Mononuclear cell (primary cell): Measurements from ENCODE around the gene CDV3. TPM values are rescaled to one million over a fixed set of nuclear protein-coding genes. Genes with fewer than 3 reads are reported as not detected.
A peak's percentile ranks its signal among the peaks of the same experiment; 100 is the strongest.
"Not testable (repeated sequence)": the region's sequence is repeated elsewhere in the genome, so short reads cannot be mapped to it uniquely, and the experiment has no call there.

Experiments used
- H3K27me3 ChIP-seq: 2 replicates; pipeline ENCODE4 v1.6.0; 2011; ENCODE audit warnings: low read length, control low read depth; ENCODE audit not compliant: insufficient read depth
- H3K4me1 ChIP-seq: 2 replicates; pipeline ENCODE4 v1.5.1; 2011; ENCODE audit warnings: mild to moderate bottlenecking, low read length, control low read depth; ENCODE audit not compliant: insufficient read depth
- H3K4me3 ChIP-seq: 2 replicates; pipeline ENCODE4 v1.5.1; 2011; ENCODE audit warnings: mild to moderate bottlenecking, low read length, moderate library complexity
- H3K9me3 ChIP-seq: 2 replicates; pipeline ENCODE4 v1.5.1; 2011; ENCODE audit warnings: low read depth, mild to moderate bottlenecking, control low read depth, low read length
- total RNA-seq: library from RNA; depleted of rRNA; stranded (reverse); fragments of >200 nt; gene quantifications from one replicate; pipeline ENCODE4 v1.2.3, GENCODE V29; 2012

Gene CDV3, protein sequence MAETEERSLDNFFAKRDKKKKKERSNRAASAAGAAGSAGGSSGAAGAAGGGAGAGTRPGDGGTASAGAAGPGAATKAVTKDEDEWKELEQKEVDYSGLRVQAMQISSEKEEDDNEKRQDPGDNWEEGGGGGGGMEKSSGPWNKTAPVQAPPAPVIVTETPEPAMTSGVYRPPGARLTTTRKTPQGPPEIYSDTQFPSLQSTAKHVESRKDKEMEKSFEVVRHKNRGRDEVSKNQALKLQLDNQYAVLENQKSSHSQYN
- 200 TPM for total RNA-seq

- H3K9me3 ChIP-seq: no peaks in the 10 kb centered on the region
- no peaks in the 10 kb centered on the region for H3K27me3 ChIP-seq
- peak within 1 kb of the TSS; percentile 89 for H3K4me3 ChIP-seq
- H3K4me1 ChIP-seq: peaks cover 70% of the 10 kb centered on the region
These were observed at the start of gene CDV3 for GRCh38 chr3:133573629-133574194. CDV3 (plus strand) TSS chr3:133573686; CDS start chr3:133574045, 359 bp downstream.

DNA sequence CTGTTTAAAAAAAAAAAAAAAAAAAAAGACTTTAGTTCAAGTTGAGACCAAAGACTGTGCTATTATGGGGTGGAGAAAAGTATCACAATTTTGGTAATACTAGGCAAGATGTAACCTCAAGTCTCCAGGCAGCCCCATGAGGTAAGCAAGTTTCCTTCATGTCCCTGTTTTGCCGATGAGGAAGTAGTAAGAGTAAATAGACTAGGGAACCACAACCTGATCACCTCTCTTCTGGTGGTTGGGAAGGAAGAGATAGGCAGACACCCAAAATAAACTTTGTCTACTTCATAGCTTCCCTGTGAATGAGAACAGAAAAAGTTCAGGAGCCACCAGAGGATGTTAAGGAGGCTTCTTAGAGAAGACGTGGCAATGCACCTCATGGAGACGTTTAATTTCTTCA lies 49.7 kb upstream of the CDV3 start:
- H3K4me1 ChIP-seq, H3K9me3 ChIP-seq, H3K27me3 ChIP-seq: not testable (repeated sequence)

GRCh38 chr3:133525435-133525834 lies 48.1 kb upstream of the CDV3 start:
- H3K4me1 ChIP-seq: peaks cover 4% of the 10 kb centered on the region
- no peak overlapping the region for H3K4me3 ChIP-seq
- H3K9me3 ChIP-seq: no peaks in the 10 kb centered on the region
- no peaks in the 10 kb centered on the region for H3K27me3 ChIP-seq

More for the DNA sequence above, 49.7 kb upstream of the CDV3 start:
- not testable (repeated sequence) for H3K4me3 ChIP-seq

- Histone ChIP-seq H3K9me3 (no peaks in the 10 kb centered on the region), H3K4me3 (no peak overlapping the region), H3K27me3 (no peaks in the 10 kb centered on the region), H3K4me1 (peaks cover 4% of the 10 kb centered on the region)
These were observed 46.3 kb upstream of the CDV3 start for GRCh38 chr3:133527081-133527715.

GRCh38 chr3:133529809-133530208 lies 43.7 kb upstream of the CDV3 start:
- H3K4me3 ChIP-seq: no peak overlapping the region
- peaks cover 4% of the 10 kb centered on the region for H3K4me1 ChIP-seq
- H3K9me3 ChIP-seq: no peaks in the 10 kb centered on the region
- H3K27me3 ChIP-seq: no peaks in the 10 kb centered on the region

DNA sequence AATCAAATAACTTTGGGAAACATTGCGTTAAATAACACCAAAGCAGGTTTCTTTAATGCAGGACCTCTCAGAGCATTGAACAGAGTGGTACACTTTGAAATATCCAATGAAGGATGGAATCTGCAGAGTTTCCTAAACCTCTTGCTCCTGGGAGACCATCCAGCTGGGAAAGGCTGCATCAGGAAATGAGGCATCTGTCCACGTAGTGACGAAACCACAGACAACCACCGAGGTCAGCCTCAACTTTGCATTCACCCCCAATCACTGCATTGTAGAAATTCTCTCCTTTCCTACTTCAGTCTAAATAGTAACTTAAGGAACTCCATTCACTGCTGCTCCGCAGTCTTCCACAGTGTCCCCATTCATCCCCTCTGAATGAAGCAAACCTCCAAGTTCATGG lies 41.5 kb upstream of the CDV3 start:
- no peaks in the 10 kb centered on the region for H3K9me3 ChIP-seq
- H3K4me3 ChIP-seq: no peak overlapping the region
- H3K4me1 ChIP-seq: peaks cover 14% of the 10 kb centered on the region
- H3K27me3 ChIP-seq: no peaks in the 10 kb centered on the region

- no peaks in the 10 kb centered on the region for H3K9me3 ChIP-seq
- no peaks in the 10 kb centered on the region for H3K27me3 ChIP-seq
- peaks cover 14% of the 10 kb centered on the region for H3K4me1 ChIP-seq
- no peak overlapping the region for H3K4me3 ChIP-seq
These were observed 40.5 kb upstream of the CDV3 start for GRCh38 chr3:133532951-133533350.

- peaks cover 19% of the 10 kb centered on the region for H3K4me1 ChIP-seq
- H3K4me3 ChIP-seq: no peak overlapping the region
- H3K27me3 ChIP-seq: no peaks in the 10 kb centered on the region
- no peaks in the 10 kb centered on the region for H3K9me3 ChIP-seq
These were observed 37.3 kb upstream of the CDV3 start for GRCh38 chr3:133535971-133536881.

DNA sequence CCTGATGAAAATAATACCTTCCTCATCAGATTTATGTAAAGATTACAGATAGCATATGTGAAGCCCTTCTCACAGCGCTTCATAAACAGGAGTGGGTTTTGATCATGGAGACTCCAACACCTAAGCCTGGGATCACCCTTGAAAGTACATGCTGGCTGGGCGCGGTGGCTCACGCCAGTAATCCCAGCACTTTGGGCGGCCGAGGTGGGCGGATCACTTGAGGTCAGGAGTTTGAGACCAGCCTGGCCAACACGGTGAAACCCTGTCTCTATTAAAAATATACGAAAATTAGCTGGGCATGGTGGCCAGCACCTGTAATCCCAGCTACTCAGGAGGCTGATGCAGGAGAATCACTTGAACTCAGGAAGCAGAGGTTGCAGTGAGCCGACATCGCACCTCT lies 36.4 kb upstream of the CDV3 start:
- H3K4me1 ChIP-seq: peaks cover 19% of the 10 kb centered on the region

GRCh38 chr3:133538154-133538553 lies 35.3 kb upstream of the CDV3 start:
- no peaks in the 10 kb centered on the region for H3K9me3 ChIP-seq
- H3K4me1 ChIP-seq: peaks cover 19% of the 10 kb centered on the region
- H3K4me3 ChIP-seq: no peak overlapping the region
- no peaks in the 10 kb centered on the region for H3K27me3 ChIP-seq

More for the DNA sequence above, 36.4 kb upstream of the CDV3 start:
- not testable (repeated sequence) for H3K27me3 ChIP-seq, H3K4me3 ChIP-seq, H3K9me3 ChIP-seq

GRCh38 chr3:133540896-133541674 lies 32.4 kb upstream of the CDV3 start:
- peaks cover 13% of the 10 kb centered on the region for H3K4me1 ChIP-seq
- H3K9me3 ChIP-seq: no peaks in the 10 kb centered on the region
- H3K4me3 ChIP-seq: no peak overlapping the region
- H3K27me3 ChIP-seq: no peaks in the 10 kb centered on the region

GRCh38 chr3:133542871-133543270 lies 30.6 kb upstream of the CDV3 start:
- peaks cover 5% of the 10 kb centered on the region for H3K4me1 ChIP-seq
- H3K9me3 ChIP-seq: no peaks in the 10 kb centered on the region
- no peak overlapping the region for H3K4me3 ChIP-seq
- no peaks in the 10 kb centered on the region for H3K27me3 ChIP-seq

DNA sequence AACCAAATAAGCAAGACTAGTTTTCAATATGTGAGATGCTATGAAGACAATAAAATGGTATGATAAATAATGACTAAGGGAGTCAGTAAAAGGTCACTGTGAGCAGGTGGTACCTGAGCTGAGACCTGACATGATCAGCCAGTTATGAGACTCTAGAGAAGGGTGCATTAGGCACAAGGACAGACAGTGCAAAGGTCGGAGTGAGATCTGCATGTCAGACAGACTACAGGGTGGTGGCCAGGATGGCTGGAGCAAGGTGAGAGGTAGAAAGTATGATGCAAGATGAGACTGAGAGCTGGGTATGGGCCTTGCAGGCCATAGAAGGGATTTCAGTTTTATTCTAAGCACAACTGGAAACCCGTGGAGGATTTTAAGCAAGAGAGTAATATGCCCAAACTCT lies 28.5 kb upstream of the CDV3 start:
- peaks cover 13% of the 10 kb centered on the region for H3K4me1 ChIP-seq

GRCh38 chr3:133547432-133548041 lies 25.9 kb upstream of the CDV3 start:
- Histone ChIP-seq H3K9me3 (no peaks in the 10 kb centered on the region), H3K4me3 (no peak overlapping the region), H3K27me3 (no peaks in the 10 kb centered on the region), H3K4me1 (peaks cover 8% of the 10 kb centered on the region)

More for the DNA sequence above, 28.5 kb upstream of the CDV3 start:
- not testable (repeated sequence) for H3K9me3 ChIP-seq, H3K4me3 ChIP-seq, H3K27me3 ChIP-seq
